GM12878 (cell line): ENCODE measurements around the gene C17orf78. TPM values are rescaled to one million over a fixed set of nuclear protein-coding genes. Genes with fewer than 3 reads are reported as not detected.

Experiments used
- ATAC-seq: fragments of 200-7000 bp; cut with Tn5 transposase; 3 replicates; pipeline ENCODE4 v1.9.1; 2020; ENCODE audit warnings: mild to moderate bottlenecking, moderate library complexity
- BruUV-seq: library from RNA; stranded (reverse); fragments of 400-500 nt; replicated peaks from 2 replicates; lab custom pipeline; 2021; lab: Mats Ljungman, UMichigan
- CTCF ChIA-PET: fragments of 300-600 bp; sonication (Branson Sonifier 250); formaldehyde crosslinking; extraction: SDS; loops from one replicate; lab custom pipeline; 2021; ENCODE audit warnings: inconsistent platforms; lab: Yijun Ruan, JAX
- POLR2A ChIA-PET: fragments of 350-600 bp; formaldehyde crosslinking; extraction: SDS; loops from one replicate; lab custom pipeline; 2021; ENCODE audit warnings: inconsistent platforms; lab: Charles Lee
- RAD21 ChIA-PET: fragments of 300-600 bp; sonication (Branson Sonifier 250); formaldehyde crosslinking; loops from one replicate; lab custom pipeline; 2023; ENCODE audit warnings: antibody characterized with exemption; ENCODE audit not compliant: unreplicated experiment; lab: Charles Lee
- SMC1A ChIA-PET: fragments of 300-600 bp; sonication (Branson Sonifier 250); formaldehyde crosslinking; loops from one replicate; lab custom pipeline; 2023; ENCODE audit not compliant: unreplicated experiment, uncharacterized antibody; lab: Charles Lee
- DNase-seq: peaks from one replicate; pipeline ENCODE4 v3.0.0-alpha.2; 2011; ENCODE audit warnings: low read depth, low spot score
- FAIRE-seq: peaks from 3 replicates; lab custom pipeline; 2011; peaks lifted over from hg19 to GRCh38; lab: Jason Lieb, UNC
- H2AFZ ChIP-seq: 2 replicates; pipeline ENCODE4 v1.6.0; 2011; ENCODE audit warnings: low read depth, low read length, control low read depth; ENCODE audit not compliant: control insufficient read depth
- H3K27ac ChIP-seq: 2 replicates; pipeline ENCODE4 v1.5.1; 2011; ENCODE audit warnings: control low read depth; ENCODE audit not compliant: control insufficient read depth, insufficient read depth
- H3K27me3 ChIP-seq, 2 experiments: replicated peaks in 1 of 2; 2 replicates each; pipeline versions ENCODE4 v1.6.0 to v1.6.1; 2011; ENCODE audit warnings: low read length in 1 of 2; ENCODE audit not compliant: control insufficient read depth in 2 of 2, insufficient read depth in 2 of 2
- H3K36me3 ChIP-seq, 2 experiments: 2 replicates each; pipeline ENCODE4 v1.5.1; 2011; ENCODE audit warnings: low read length in 1 of 2; ENCODE audit not compliant: control insufficient read depth in 2 of 2, insufficient read depth in 2 of 2
- H3K4me1 ChIP-seq: 2 replicates; pipeline ENCODE4 v1.6.1; 2011; ENCODE audit warnings: mild to moderate bottlenecking, low read length, moderate library complexity, mixed read lengths; ENCODE audit not compliant: control insufficient read depth, insufficient read depth
- H3K4me2 ChIP-seq: 2 replicates; pipeline ENCODE4 v1.6.0; 2011; ENCODE audit warnings: control low read depth; ENCODE audit not compliant: control insufficient read depth, insufficient read depth
- H3K4me3 ChIP-seq: fragments of 200-600 bp; sonication (generic); 2 replicates; pipeline ENCODE4 v1.5.1; 2016
- H3K79me2 ChIP-seq: 2 replicates; pipeline ENCODE4 v1.6.0; 2011; ENCODE audit warnings: low read length; ENCODE audit not compliant: control insufficient read depth, insufficient read depth
- H3K9ac ChIP-seq: 2 replicates; pipeline ENCODE4 v1.8.0; 2011; ENCODE audit warnings: low read length, control low read depth, mixed read lengths; ENCODE audit not compliant: control insufficient read depth, insufficient read depth
- H3K9me3 ChIP-seq: replicated peaks from 3 replicates; pipeline ENCODE4 v1.5.1; 2011; ENCODE audit warnings: mild to moderate bottlenecking, low read length; ENCODE audit not compliant: control insufficient read depth, insufficient read depth
- H4K20me1 ChIP-seq: 2 replicates; pipeline ENCODE4 v1.6.0; 2011; ENCODE audit not compliant: control insufficient read depth, insufficient read depth
- CBX5 ChIP-seq: sonication (generic); IDR thresholded peaks from 2 replicates; pipeline ENCODE4 v1.6.1; 2016; ENCODE audit warnings: low read depth, moderate library complexity, mild to moderate bottlenecking, inconsistent platforms
- CEBPB ChIP-seq, 2 experiments: fragments of 150-350 bp in 1 of 2; IDR thresholded peaks; 2 replicates each; pipeline ENCODE4 v1.6.1; 2012 to 2014; ENCODE audit warnings: low read depth in 2 of 2, low read length in 2 of 2, borderline replicate concordance in 1 of 2, inconsistent platforms in 1 of 2
- CREM ChIP-seq: IDR thresholded peaks from 2 replicates; pipeline ENCODE4 v1.6.1; 2014; ENCODE audit warnings: antibody characterized with exemption, low read depth
- HDGF ChIP-seq: fragments of 450-650 bp; IDR thresholded peaks from 2 replicates; pipeline ENCODE4 v1.6.1; 2016; ENCODE audit warnings: antibody characterized with exemption
- NBN ChIP-seq: fragments of 450-650 bp; IDR thresholded peaks from 2 replicates; pipeline ENCODE4 v1.6.1; 2016
- NFYB ChIP-seq: IDR thresholded peaks from 2 replicates; pipeline ENCODE4 v1.6.1; 2011; ENCODE audit warnings: low read depth, mild to moderate bottlenecking, low read length, improper control_type of control experiment, moderate library complexity; ENCODE audit not compliant: insufficient read depth
- NR2F1 ChIP-seq: fragments of 450-650 bp; conservative IDR thresholded peaks from 2 replicates; pipeline ENCODE4 v1.6.1; 2017; ENCODE audit warnings: mild to moderate bottlenecking
- NRF1 ChIP-seq: conservative IDR thresholded peaks from 2 replicates; pipeline ENCODE4 v1.6.1; 2011; ENCODE audit warnings: mild to moderate bottlenecking, low read depth, low read length, improper control_type of control experiment
- WGBS: methylation state at CpG from one replicate; pipeline ENCODE4 v1.1.6; 2016; ENCODE audit warnings: low lambda C conversion rate; ENCODE audit not compliant: insufficient replicate concordance, insufficient coverage; ENCODE audit errors: missing lambda C conversion rate; 5-methylcytosine and 5-hydroxymethylcytosine counted together
- in situ Hi-C: fragments of 300-500 bp; cut with MboI; formaldehyde crosslinking; loops from 9 replicates; pipeline ENCODE4 v1.14.3; 2018; ENCODE audit warnings: mixed read lengths
- intact Hi-C: fragments of 100-400 bp; cut with micrococcal nuclease; formaldehyde crosslinking; loops from one replicate; pipeline ENCODE4 v1.14.2; 2022; ENCODE audit not compliant: unreplicated experiment
- polyA plus RNA-seq, 11 experiments: library from polyadenylated mRNA; depleted of rRNA in 4 of 11; unstranded in 6 of 11; stranded (reverse) in 5 of 11; fragments of >200 nt; fragmentation: Nextera tagmentation in 4 of 11; fragmentation: Illumina TruSeq in 1 of 11; extraction: Ambion mirVana in 4 of 11; extraction: Trizol in 1 of 11; gene quantifications; 1 replicate in 1 of 11; 2 replicates in 10 of 11; pipeline versions ENCODE4 v1.2.1 to v1.2.3, GENCODE V29; 2011 to 2016; ENCODE audit warnings: inconsistent platforms in 2 of 11, missing spikeins in 2 of 11, low read depth in 1 of 11
- total RNA-seq, 4 experiments: library from RNA; depleted of rRNA in 3 of 4; stranded (reverse); fragments of >200 nt in 3 of 4; fragmentation: Illumina TruSeq in 1 of 4; extraction: Trizol in 1 of 4; gene quantifications; 2 replicates each; pipeline versions ENCODE4 v1.2.1 to v1.2.3, GENCODE V29; 2013 to 2021
- TF ChIP-seq, protein P1 (sequence below): IDR thresholded peaks from 2 replicates; pipeline ENCODE4 v1.6.1; 2012; ENCODE audit warnings: low read depth, low read length, improper control_type of control experiment
- TF ChIP-seq, protein P2 (sequence below): fragments of 450-650 bp; IDR thresholded peaks from 2 replicates; pipeline ENCODE4 v1.6.1; 2016; ENCODE audit warnings: mild to moderate bottlenecking

The C17orf78 gene
- total and polyA plus RNA-seq, 10 of the 15 experiments (the other 5 are each of a cell fraction or from before 2014, with no cell fraction given): 0.10 TPM; not detected in 9

DNA sequence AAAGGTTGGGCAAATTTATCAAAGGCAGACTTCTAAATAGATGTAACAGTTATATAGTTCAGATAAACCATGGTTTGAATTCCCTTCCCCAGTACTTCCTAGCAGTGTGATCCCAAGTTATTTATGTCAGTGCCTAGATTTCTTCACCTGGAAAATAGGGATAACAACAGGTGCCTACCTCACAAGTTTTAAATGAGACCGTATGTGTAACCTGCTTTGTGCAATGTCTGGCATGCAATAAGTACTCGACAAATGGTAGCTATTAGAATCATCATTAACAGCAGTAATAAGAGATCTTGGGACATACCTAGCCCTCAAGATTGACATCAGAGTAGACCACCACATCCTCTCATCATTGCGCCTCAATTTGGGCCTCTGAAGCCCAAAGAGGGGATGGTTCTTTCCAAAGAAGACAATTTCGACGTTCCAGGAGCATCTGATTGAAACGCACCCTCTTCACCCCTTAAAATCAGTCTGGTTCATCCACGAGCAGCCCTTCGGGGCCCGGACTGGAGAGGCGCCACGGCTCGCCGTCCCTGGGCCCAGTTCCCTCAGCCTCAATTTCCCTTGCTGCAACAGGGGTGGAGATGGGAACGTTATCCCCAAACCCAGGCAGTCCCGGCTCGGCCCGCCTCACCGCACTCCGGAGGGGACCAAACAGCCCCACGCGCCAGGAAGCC lies 30.3 kb downstream of the C17orf78 start:
- Histone ChIP-seq H4K20me1 (no peaks in the 10 kb centered on the region), H3K27ac (peak overlapping the region; percentile 92), H3K9me3 (no peaks in the 10 kb centered on the region), H3K4me3 (peak overlapping the region; percentile 96), H2AFZ (peak overlapping the region; percentile 95), H3K36me3 (peaks cover 0 to under 1% of the 10 kb centered on the region in 2 experiments; a peak in 1 of 4 replicates), H3K79me2 (peaks cover 39% of the 10 kb centered on the region), H3K4me1 (peaks cover 21% of the 10 kb centered on the region), H3K4me2 (peak overlapping the region; percentile 98), H3K27me3 (no peaks in the 10 kb centered on the region), H3K9ac (peak overlapping the region; percentile 97)
- RAD21 ChIA-PET: interaction anchor here (1.0 to 2.4 kb wide), 6 partner anchors 13 to 203 kb away, joined by 3 to 11 read pairs (median 4); partner anchors contain the start of gene SYNRG
- TF ChIP-seq, protein P1, sequence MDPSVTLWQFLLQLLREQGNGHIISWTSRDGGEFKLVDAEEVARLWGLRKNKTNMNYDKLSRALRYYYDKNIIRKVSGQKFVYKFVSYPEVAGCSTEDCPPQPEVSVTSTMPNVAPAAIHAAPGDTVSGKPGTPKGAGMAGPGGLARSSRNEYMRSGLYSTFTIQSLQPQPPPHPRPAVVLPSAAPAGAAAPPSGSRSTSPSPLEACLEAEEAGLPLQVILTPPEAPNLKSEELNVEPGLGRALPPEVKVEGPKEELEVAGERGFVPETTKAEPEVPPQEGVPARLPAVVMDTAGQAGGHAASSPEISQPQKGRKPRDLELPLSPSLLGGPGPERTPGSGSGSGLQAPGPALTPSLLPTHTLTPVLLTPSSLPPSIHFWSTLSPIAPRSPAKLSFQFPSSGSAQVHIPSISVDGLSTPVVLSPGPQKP: 0 out of 2 replicates have a peak, but pooled peaks have one; percentile 22
- 0 out of 2 replicates have a peak, but pooled peaks have one; percentile 7 for TF ChIP-seq CREM
- TF ChIP-seq NRF1: no peak
- TF ChIP-seq CBX5: no peak
- no peak for TF ChIP-seq NR2F1
- 0 out of 2 replicates have a peak, but pooled peaks have one; percentile 23 for TF ChIP-seq NBN
- TF ChIP-seq, protein P2, sequence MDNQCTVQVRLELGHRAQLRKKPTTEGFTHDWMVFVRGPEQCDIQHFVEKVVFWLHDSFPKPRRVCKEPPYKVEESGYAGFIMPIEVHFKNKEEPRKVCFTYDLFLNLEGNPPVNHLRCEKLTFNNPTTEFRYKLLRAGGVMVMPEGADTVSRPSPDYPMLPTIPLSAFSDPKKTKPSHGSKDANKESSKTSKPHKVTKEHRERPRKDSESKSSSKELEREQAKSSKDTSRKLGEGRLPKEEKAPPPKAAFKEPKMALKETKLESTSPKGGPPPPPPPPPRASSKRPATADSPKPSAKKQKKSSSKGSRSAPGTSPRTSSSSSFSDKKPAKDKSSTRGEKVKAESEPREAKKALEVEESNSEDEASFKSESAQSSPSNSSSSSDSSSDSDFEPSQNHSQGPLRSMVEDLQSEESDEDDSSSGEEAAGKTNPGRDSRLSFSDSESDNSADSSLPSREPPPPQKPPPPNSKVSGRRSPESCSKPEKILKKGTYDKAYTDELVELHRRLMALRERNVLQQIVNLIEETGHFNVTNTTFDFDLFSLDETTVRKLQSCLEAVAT: peak; percentile 48; the same call in 1 of the 2 replicates
- no peak for TF ChIP-seq CEBPB (IDR thresholded peaks at IDR 0.05; ENCODE audit: borderline replicate concordance in 1 of 2, low read depth in 2 of 2, low read length in 2 of 2)
- no peak for TF ChIP-seq NFYB
- TF ChIP-seq HDGF: 0 out of 2 replicates have a peak, but pooled peaks have one; percentile 78
- DNase-seq (no peak), FAIRE-seq (no peak), ATAC-seq (peak; percentile 24)
- TSS peak; percentile 89 for BruUV-seq
- WGBS: under 1% methylated on average over 20 of the region's 21 CpGs
- POLR2A ChIA-PET: interaction anchor here (1.1 to 2.0 kb wide), 3 partner anchors 14 to 45 kb away, joined by 6 to 7 read pairs (median 6); no protein-coding TSS in a partner anchor
- CTCF ChIA-PET: interaction anchor here (2.2 to 10.0 kb wide), 2 partner anchors 14 to 31 kb away, joined by 15 to 187 read pairs; partner anchors contain the start of gene C17orf78
- SMC1A ChIA-PET: no interaction called here
- in situ Hi-C loops: no loop called here
- intact Hi-C loops: loop anchor here (5.0 kb wide), 2 partner anchors 49 to 86 kb away; no protein-coding TSS in a partner anchor
